K562 (cell line): ENCODE measurements around the gene USB1. TPM values are rescaled to one million over a fixed set of nuclear protein-coding genes. Genes with fewer than 3 reads are reported as not detected.

Experiments used
- ATAC-seq: fragments of 200-7000 bp; cut with Tn5 transposase; 3 replicates; pipeline ENCODE4 v1.9.1; 2020; ENCODE audit warnings: moderate library complexity
- BruUV-seq: library from RNA; stranded (reverse); fragments of 400-500 nt; replicated peaks from 2 replicates; lab custom pipeline; 2021; lab: Mats Ljungman, UMichigan
- CTCF ChIA-PET: fragments of 300-600 bp; formaldehyde crosslinking; extraction: SDS; loops from one replicate; lab custom pipeline; 2021; ENCODE audit warnings: low intra/inter-chr PET ratio; lab: Yijun Ruan, JAX
- POLR2A ChIA-PET: fragments of 300-600, 350-650 bp; sonication (Branson Sonifier 250); formaldehyde crosslinking; extraction: SDS; loops from one replicate; lab custom pipeline; 2021; ENCODE audit warnings: antibody characterized with exemption, inconsistent platforms; lab: Yijun Ruan, JAX
- DNase-seq, 4 experiments: peaks; one replicate each; pipeline versions ENCODE4 v3.0.0 to v3.0.0-alpha.2; 2011 to 2018; ENCODE audit warnings: low spot score in 3 of 4, mixed read lengths in 3 of 4; ENCODE audit errors: extremely low read depth in 1 of 4
- FAIRE-seq: peaks from 2 replicates; lab custom pipeline; 2011; peaks lifted over from hg19 to GRCh38; lab: Jason Lieb, UNC
- H2AFZ ChIP-seq: 2 replicates; pipeline ENCODE4 v1.6.0; 2011; ENCODE audit warnings: low read depth, low read length, control low read depth, inconsistent platforms
- H3K27ac ChIP-seq: fragments of 200-600 bp; 3 replicates; pipeline ENCODE4 v1.8.0; 2011; ENCODE audit warnings: low read depth, mild to moderate bottlenecking, control low read depth, inconsistent platforms, low read length, moderate library complexity, mixed read lengths; ENCODE audit errors: extremely low read depth
- H3K27me3 ChIP-seq, 2 experiments: fragments of 300-600 bp in 1 of 2; 2 replicates in 1 of 2; 3 replicates in 1 of 2; pipeline versions ENCODE4 v1.6.0 to v1.8.0; 2011; ENCODE audit warnings: inconsistent platforms in 2 of 2, low read length in 2 of 2, mild to moderate bottlenecking in 1 of 2, mixed read lengths in 1 of 2, moderate library complexity in 1 of 2; ENCODE audit not compliant: control insufficient read depth in 2 of 2, insufficient read depth in 2 of 2
- H3K36me3 ChIP-seq: fragments of 300-600 bp; 3 replicates; pipeline ENCODE4 v1.8.0; 2011; ENCODE audit warnings: mild to moderate bottlenecking, low read length, inconsistent platforms; ENCODE audit not compliant: control insufficient read depth, insufficient read depth
- H3K4me1 ChIP-seq, 2 experiments: fragments of 200-600 bp in 1 of 2; replicated peaks in 1 of 2; 2 replicates in 1 of 2; 3 replicates in 1 of 2; pipeline versions ENCODE4 v1.5.1 to v1.8.0; 2011; ENCODE audit warnings: inconsistent platforms in 2 of 2, low read length in 2 of 2, mild to moderate bottlenecking in 1 of 2, mixed read lengths in 1 of 2, moderate library complexity in 1 of 2; ENCODE audit not compliant: control insufficient read depth in 2 of 2, insufficient read depth in 2 of 2
- H3K4me2 ChIP-seq: 2 replicates; pipeline ENCODE4 v1.6.1; 2011; ENCODE audit warnings: low read length, control low read depth, inconsistent platforms, mixed read lengths; ENCODE audit not compliant: insufficient read depth
- H3K4me3 ChIP-seq: fragments of 200-600 bp; sonication (generic), shearing (Covaris generic); 2 replicates; pipeline ENCODE4 v1.5.1; 2016; ENCODE audit warnings: control low read depth, inconsistent platforms
- H3K79me2 ChIP-seq: fragments of 200-600 bp; 3 replicates; pipeline ENCODE4 v1.8.0; 2011; ENCODE audit warnings: low read length, inconsistent platforms; ENCODE audit not compliant: control insufficient read depth, insufficient read depth
- H3K9ac ChIP-seq, 2 experiments: 2 replicates each; pipeline versions ENCODE4 v1.6.0 to v1.6.1; 2011; ENCODE audit warnings: low read depth in 2 of 2, low read length in 2 of 2, control low read depth in 1 of 2, inconsistent platforms in 1 of 2, mild to moderate bottlenecking in 1 of 2, mixed read lengths in 1 of 2; ENCODE audit not compliant: insufficient read depth in 1 of 2
- H3K9me1 ChIP-seq: one replicate; pipeline ENCODE4 v1.6.0; 2011; ENCODE audit warnings: inconsistent platforms, mild to moderate bottlenecking, low read length, moderate library complexity; ENCODE audit not compliant: control insufficient read depth, insufficient read depth
- H3K9me3 ChIP-seq: replicated peaks from 2 replicates; pipeline ENCODE4 v1.5.1; 2011; ENCODE audit warnings: low read depth, low read length, inconsistent platforms; ENCODE audit not compliant: control insufficient read depth, insufficient read depth
- H4K20me1 ChIP-seq: replicated peaks from 2 replicates; pipeline ENCODE4 v1.6.1; 2011; ENCODE audit warnings: low read length, inconsistent platforms, mixed read lengths; ENCODE audit not compliant: control insufficient read depth, insufficient read depth
- FOXM1 ChIP-seq, 2 experiments: fragments of 450-650 bp in 1 of 2; sonication (generic) in 1 of 2; formaldehyde crosslinking in 1 of 2; IDR thresholded peaks; 2 replicates each; pipeline versions ENCODE4 v1.6.1 to v1.9.0; 2017 to 2022; ENCODE audit warnings: low read depth in 2 of 2, mild to moderate bottlenecking in 2 of 2, missing genetic modification reagents in 1 of 2, moderate library complexity in 1 of 2
- HNRNPLL ChIP-seq: fragments of 200-400 bp; formaldehyde crosslinking; IDR thresholded peaks from 2 replicates; pipeline ENCODE4 v1.6.1; 2017; ENCODE audit warnings: low read length, low read depth, mild to moderate bottlenecking; ENCODE audit not compliant: poor library complexity, severe bottlenecking
- KHSRP ChIP-seq: fragments of 450-650 bp; IDR thresholded peaks from 2 replicates; pipeline ENCODE4 v1.6.1; 2017
- NFIC ChIP-seq: fragments of 450-650 bp; IDR thresholded peaks from 2 replicates; pipeline ENCODE4 v1.6.1; 2017; ENCODE audit warnings: mild to moderate bottlenecking, inconsistent platforms
- STAT5A ChIP-seq: IDR thresholded peaks from 2 replicates; pipeline ENCODE4 v1.6.1; 2012; ENCODE audit warnings: low read length, inconsistent platforms, borderline replicate concordance
- ZNF133 ChIP-seq: fragments of 250-450 bp; sonication (Bioruptor Pico); IDR thresholded peaks from 2 replicates; pipeline ENCODE4 v1.4.0; 2020; ENCODE audit warnings: mild to moderate bottlenecking
- ZNF23 ChIP-seq: fragments of 250-450 bp; sonication (Bioruptor Pico); IDR thresholded peaks from 2 replicates; pipeline ENCODE4 v1.4.0; 2020; ENCODE audit warnings: mild to moderate bottlenecking
- WGBS: fragments of 100-300 bp; shearing (Covaris generic); methylation state at CpG from one replicate; pipeline ENCODE4 v1.1.6; 2016; ENCODE audit warnings: low coverage, mixed read lengths; ENCODE audit not compliant: insufficient coverage; ENCODE audit errors: missing lambda C conversion rate; 5-methylcytosine and 5-hydroxymethylcytosine counted together
- in situ Hi-C: fragments of 300-500 bp; cut with MboI; formaldehyde crosslinking; loops from 4 replicates; pipeline ENCODE4 v1.15.0; 2018; ENCODE audit warnings: inconsistent platforms, mixed read lengths
- intact Hi-C: fragments of 100-400 bp; cut with micrococcal nuclease; formaldehyde crosslinking; loops from 2 replicates; pipeline ENCODE4 v1.14.2; 2022
- polyA plus RNA-seq, 8 experiments: library from polyadenylated mRNA; depleted of rRNA in 4 of 8; stranded (reverse) in 5 of 8; unstranded in 3 of 8; fragments of >200 nt; fragmentation: Nextera tagmentation in 2 of 8; fragmentation: Illumina TruSeq in 1 of 8; extraction: Ambion mirVana in 2 of 8; extraction: Trizol in 1 of 8; gene quantifications; 2 replicates each; pipeline versions ENCODE4 v1.2.1 to v1.2.3, GENCODE V29; 2011 to 2014; ENCODE audit warnings: inconsistent platforms in 1 of 8, missing spikeins in 1 of 8
- total RNA-seq, 7 experiments: library from RNA; depleted of rRNA in 6 of 7; stranded (reverse); fragments of >200 nt in 6 of 7; fragmentation: Illumina TruSeq in 2 of 7; extraction: Trizol in 2 of 7; gene quantifications; 2 replicates each; pipeline versions ENCODE4 v1.2.1 to v1.2.3, GENCODE V29; 2011 to 2021; ENCODE audit warnings: low replicate concordance in 1 of 7
- TF ChIP-seq, protein P1 (sequence below), 2 experiments: fragments of 450-650 bp; conservative IDR thresholded peaks; 2 replicates each; pipeline ENCODE4 v1.6.1; 2017; ENCODE audit warnings: mild to moderate bottlenecking in 2 of 2, moderate library complexity in 2 of 2
- TF ChIP-seq, protein P2 (sequence below): fragments of 200-400 bp; formaldehyde crosslinking; IDR thresholded peaks from 2 replicates; pipeline ENCODE4 v1.6.1; 2017; ENCODE audit warnings: mild to moderate bottlenecking, low read depth, low read length, moderate library complexity
- TF ChIP-seq, protein P3 (sequence below): sonication (generic); formaldehyde crosslinking; IDR thresholded peaks from 2 replicates; pipeline ENCODE4 v1.8.0; 2022; ENCODE audit warnings: mild to moderate bottlenecking, missing genetic modification reagents
- TF ChIP-seq, protein P4 (sequence below): IDR thresholded peaks from 2 replicates; pipeline ENCODE4 v1.6.1; 2012; ENCODE audit warnings: low read depth, low read length, improper control_type of control experiment, borderline replicate concordance

The USB1 gene
- total and polyA plus RNA-seq, 9 of the 15 experiments (the other 6 are each of a cell fraction or from before 2014, with no cell fraction given) = 11.6 to 73.6 (median 19.4) TPM

DNA sequence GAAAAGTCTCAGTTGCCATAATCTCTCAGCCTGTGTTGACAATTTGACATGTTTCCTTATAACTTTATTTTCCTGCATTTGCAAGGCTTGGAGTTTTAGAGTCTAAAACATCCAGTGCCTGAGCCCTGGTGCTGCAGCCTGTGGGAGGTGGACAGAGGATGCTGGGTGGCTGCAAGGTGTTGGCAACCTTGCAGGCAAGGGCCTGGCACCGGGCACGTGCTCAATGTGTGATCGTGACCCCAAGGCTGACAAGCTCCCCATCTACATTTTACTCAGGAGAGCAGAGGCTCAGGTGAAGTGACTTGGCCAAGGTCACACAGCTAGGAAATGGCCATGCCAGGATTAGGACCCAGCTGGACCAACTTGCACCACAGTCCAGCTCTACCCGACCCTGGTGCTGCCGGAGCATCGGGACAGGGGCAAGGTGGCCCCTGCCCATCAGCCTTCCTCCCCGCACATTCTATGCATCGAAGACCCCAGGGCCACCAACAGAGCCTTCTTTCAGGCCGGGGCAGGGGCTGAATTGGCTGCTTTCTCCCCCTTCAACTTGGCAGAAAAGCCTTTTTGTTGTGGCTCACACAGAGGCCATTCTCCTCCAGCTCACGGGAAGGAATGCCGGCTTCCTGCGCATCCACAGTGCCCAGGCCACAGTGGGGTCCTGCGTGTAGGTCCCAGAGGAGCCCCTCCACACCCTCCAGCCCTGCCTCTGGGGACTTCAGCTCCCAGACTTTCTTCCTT lies 47.5 kb downstream of the USB1 start:
- no peaks in the 10 kb centered on the region for H3K27me3 ChIP-seq
- POLR2A ChIA-PET = interaction anchor here (0.7 kb wide), 1 partner anchor 25 kb away, joined by 3 read pairs; no protein-coding TSS in a partner anchor
- TF ChIP-seq FOXM1 (IDR thresholded peaks at IDR 0.05; ENCODE audit: low read depth) (no peak), FOXM1 (CRISPR knock-in tag; IDR thresholded peaks at IDR 0.05; ENCODE audit: low read depth) (no peak), KHSRP (no peak), HNRNPLL (no peak), NFIC (no peak), ZNF133 (no peak), ZNF23 (CRISPR knock-in tag) (no peak), STAT5A (no peak)
- TF ChIP-seq, protein P1, sequence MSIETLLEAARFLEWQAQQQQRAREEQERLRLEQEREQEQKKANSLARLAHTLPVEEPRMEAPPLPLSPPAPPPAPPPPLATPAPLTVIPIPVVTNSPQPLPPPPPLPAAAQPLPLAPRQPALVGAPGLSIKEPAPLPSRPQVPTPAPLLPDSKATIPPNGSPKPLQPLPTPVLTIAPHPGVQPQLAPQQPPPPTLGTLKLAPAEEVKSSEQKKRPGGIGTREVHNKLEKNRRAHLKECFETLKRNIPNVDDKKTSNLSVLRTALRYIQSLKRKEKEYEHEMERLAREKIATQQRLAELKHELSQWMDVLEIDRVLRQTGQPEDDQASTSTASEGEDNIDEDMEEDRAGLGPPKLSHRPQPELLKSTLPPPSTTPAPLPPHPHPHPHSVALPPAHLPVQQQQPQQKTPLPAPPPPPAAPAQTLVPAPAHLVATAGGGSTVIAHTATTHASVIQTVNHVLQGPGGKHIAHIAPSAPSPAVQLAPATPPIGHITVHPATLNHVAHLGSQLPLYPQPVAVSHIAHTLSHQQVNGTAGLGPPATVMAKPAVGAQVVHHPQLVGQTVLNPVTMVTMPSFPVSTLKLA (conservative IDR thresholded peaks at IDR 0.05) = no peak
- TF ChIP-seq, protein P2, sequence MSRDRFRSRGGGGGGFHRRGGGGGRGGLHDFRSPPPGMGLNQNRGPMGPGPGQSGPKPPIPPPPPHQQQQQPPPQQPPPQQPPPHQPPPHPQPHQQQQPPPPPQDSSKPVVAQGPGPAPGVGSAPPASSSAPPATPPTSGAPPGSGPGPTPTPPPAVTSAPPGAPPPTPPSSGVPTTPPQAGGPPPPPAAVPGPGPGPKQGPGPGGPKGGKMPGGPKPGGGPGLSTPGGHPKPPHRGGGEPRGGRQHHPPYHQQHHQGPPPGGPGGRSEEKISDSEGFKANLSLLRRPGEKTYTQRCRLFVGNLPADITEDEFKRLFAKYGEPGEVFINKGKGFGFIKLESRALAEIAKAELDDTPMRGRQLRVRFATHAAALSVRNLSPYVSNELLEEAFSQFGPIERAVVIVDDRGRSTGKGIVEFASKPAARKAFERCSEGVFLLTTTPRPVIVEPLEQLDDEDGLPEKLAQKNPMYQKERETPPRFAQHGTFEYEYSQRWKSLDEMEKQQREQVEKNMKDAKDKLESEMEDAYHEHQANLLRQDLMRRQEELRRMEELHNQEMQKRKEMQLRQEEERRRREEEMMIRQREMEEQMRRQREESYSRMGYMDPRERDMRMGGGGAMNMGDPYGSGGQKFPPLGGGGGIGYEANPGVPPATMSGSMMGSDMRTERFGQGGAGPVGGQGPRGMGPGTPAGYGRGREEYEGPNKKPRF = no peak
- TF ChIP-seq, protein P3, sequence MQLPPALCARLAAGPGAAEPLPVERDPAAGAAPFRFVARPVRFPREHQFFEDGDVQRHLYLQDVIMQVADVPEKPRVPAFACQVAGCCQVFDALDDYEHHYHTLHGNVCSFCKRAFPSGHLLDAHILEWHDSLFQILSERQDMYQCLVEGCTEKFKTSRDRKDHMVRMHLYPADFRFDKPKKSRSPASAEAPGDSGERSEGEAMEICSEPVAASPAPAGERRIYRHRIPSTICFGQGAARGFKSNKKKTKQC (CRISPR knock-in tag) = no peak
- TF ChIP-seq, protein P4, sequence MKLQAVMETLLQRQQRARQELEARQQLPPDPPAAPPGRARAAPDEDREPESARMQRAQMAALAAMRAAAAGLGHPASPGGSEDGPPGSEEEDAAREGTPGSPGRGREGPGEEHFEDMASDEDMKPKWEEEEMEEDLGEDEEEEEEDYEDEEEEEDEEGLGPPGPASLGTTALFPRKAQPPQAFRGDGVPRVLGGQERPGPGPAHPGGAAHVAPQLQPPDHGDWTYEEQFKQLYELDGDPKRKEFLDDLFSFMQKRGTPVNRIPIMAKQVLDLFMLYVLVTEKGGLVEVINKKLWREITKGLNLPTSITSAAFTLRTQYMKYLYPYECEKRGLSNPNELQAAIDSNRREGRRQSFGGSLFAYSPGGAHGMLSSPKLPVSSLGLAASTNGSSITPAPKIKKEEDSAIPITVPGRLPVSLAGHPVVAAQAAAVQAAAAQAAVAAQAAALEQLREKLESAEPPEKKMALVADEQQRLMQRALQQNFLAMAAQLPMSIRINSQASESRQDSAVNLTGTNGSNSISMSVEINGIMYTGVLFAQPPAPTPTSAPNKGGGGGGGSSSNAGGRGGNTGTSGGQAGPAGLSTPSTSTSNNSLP = no peak
- TF ChIP-seq, all 486 proteins: peak for 0
- peaks cover 6% of the 10 kb centered on the region; the same call in 1 of the 3 replicates for H3K36me3 ChIP-seq
- CTCF ChIA-PET = interaction anchor here (0.7 kb wide), 1 partner anchor 754 kb away, joined by 3 read pairs; no protein-coding TSS in a partner anchor
- H3K9ac ChIP-seq = no peak overlapping the region
- no peaks in the 10 kb centered on the region for H3K79me2 ChIP-seq
- no TSS peak for BruUV-seq
- no peak overlapping the region for H3K27ac ChIP-seq
- H4K20me1 ChIP-seq = no peaks in the 10 kb centered on the region
- peaks cover 0 to 39% of the 10 kb centered on the region in 2 experiments; a peak in 3 of 5 replicates for H3K4me1 ChIP-seq
- no peak overlapping the region for H2AFZ ChIP-seq
- no peaks in the 10 kb centered on the region for H3K9me1 ChIP-seq
- no peak overlapping the region for H3K4me3 ChIP-seq
- H3K4me2 ChIP-seq = no peak overlapping the region
- intact Hi-C loops = no loop called here
- in situ Hi-C loops = no loop called here
- WGBS = 67% methylated on average over 13 of the region's 13 CpGs
- ATAC-seq = no peak
- no peak for DNase-seq
- no peaks in the 10 kb centered on the region for H3K9me3 ChIP-seq
- FAIRE-seq = no peak
